HG03280 (cell line): ENCODE results near the gene CACNB3.

Experiments
- ATAC-seq: cut with Tn5 transposase; IDR thresholded peaks from one replicate; pipeline ENCODE4 v1.9.1; 2021; ENCODE audit warnings: mild to moderate bottlenecking, moderate library complexity; ENCODE audit not compliant: unreplicated experiment

The CACNB3 gene

DNA sequence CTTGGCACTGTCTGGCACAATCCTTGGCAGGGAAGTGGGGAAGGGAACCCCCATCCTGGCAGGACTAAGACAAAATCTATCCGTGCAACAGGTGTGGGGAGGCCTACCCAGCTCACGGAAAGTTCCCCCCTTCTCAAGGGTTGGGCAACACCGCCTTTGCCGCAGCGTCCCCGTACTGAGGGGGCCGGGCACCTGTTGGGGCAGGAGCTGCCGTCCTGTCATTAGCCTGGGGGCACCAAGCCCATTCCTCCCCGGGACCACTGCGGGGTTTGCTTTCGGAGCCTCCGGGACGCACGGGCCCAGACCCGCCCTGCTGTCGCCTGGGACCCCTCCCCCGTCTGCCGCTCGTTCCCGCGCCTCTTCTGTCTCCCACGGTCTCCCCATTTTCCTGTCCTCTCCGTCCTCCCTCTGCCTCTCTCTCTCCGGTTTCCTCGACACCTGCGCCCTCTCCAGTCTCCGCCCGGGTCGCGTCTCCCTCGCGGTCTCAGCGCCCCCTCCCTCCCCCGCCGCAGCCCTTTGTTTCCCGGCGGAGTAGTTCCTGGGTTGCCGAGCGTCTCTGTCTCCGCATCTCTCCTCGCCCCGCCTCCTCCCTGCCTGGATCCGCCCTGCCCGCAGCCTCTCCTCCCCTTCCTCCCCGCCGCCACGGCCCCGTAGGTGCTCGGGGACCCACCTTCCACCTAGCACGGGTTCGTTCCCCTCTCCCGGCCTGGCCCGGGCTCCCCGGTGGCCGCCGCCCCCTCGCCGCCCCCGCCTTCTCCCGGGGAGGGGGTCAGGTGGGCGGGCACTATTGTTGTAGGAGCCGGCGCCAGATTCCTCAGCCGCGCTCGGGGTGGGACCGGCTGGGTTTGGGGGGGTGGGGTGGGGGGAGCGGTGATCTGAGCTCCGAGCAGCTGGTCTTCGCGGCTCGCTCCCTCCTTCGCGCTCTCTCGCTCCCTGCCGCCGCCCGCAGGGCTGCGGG lies at the start of gene CACNB3:
TSS of gene CACNB3 (plus strand) at position 624 of the 958 bp plus-strand sequence. CDS start 434 bp downstream, outside the sequence.
- ATAC-seq, result no peak

DNA sequence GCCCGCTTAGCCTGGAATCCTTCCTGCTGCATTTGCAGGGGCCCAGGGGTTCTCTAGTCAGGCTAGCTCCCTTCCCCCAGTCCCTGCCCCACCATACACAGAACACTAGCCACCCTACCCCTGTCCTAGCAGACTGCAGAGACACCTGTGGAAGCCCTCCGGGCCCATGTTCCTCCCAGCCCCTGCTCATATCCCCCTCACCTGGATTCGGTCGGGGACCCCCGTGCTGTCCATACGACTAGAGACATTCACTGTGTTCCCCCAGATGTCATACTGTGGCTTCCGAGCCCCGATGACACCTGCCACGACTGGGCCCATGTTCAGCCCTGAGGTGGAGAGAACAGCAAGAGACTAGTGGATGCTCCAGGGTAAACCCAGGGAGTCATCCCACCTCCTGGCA lies 49.6 kb upstream of the CACNB3 start:
- ATAC-seq, result no peak

- no peak for ATAC-seq
Observed at GRCh38 chr12:48770756-48771155, 47.5 kb upstream of the CACNB3 start.

DNA sequence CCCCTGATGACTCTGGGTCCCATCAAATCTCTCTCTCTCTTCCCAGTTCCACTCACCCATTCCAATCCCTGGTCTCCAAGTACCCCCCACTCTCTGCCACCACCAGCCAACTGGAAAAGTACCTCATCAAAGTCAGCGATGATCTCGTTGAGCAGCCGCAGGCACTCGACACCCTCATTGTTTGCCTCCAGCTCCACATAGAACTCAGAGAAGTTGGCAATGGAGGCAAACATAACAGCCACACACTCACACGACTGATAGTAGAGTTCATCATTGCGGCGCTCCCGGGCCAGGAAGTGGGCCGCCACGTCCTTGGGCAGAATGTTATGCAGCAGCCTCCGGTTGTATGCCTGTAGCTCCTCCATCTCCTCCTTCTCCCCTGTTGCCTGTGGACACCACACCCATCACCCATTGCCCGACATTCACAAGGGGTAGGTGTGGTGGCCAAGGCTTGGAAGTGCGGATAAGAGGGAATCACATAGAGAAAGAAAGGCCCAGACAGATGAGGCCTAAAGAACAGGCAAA lies 46.6 kb upstream of the CACNB3 start:
- ATAC-seq, result no peak

DNA sequence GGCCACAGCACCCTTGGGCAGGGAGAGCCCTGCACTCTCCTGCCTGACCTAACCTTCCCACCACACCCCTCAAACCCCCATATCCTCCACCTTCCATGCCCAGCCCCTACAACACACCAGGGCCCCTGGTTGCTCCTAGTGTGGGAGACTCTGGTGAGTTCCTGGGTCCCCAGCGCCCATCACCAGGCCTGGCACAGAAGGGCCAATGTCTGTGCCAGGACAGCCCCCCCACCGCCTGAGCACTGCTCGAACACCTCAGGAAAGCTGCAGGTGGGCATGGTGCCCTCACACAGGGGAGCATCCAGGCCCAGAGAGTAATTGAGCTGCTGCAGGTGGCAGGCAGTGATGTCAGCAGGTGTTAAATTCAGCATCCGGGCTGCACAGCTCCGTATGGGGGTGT lies 44.6 kb upstream of the CACNB3 start:
- ATAC-seq, result no peak

DNA sequence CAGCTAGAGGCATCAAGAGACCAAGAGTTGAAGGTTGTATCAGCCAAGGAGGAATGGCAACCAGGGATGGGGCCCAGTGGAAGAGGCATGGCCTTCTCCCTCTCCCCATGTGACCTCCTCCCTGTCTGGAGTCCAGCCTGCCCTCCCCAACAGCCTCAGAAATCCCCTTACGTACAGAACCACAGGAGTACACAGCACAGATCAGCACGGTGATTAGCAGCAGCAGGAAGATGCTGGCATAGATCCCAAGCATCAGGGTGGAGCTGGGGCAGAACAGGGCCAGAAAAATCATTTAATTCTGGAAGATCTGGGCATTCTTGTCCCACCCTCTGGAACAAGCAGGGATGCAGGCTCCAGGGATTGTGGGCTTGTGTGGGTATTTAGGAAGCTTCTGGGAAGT lies 43.8 kb upstream of the CACNB3 start:
- no peak for ATAC-seq

DNA sequence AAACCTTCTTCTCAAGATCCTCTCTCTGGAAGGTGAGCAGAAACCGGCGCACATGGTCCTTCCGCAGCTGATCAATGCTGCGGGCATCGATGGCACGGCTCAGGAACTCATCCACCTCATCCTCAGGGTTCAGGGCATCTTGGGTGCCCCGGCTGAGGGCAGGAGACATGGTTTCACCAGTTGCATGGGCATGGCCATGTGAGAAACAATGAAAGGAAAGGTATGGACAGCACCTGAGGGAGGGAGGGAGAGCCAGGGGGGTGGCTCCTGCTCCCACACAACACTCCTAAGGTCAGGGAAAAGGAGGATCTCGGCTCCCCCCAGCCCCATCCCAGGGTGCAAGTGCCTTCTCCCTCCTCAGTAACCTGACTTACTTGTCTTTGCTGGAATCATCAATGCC lies 43.0 kb upstream of the CACNB3 start:
- no peak for ATAC-seq

- no peak for ATAC-seq
Observed at GRCh38 chr12:48775991-48776649, 42.2 kb upstream of the CACNB3 start.

DNA sequence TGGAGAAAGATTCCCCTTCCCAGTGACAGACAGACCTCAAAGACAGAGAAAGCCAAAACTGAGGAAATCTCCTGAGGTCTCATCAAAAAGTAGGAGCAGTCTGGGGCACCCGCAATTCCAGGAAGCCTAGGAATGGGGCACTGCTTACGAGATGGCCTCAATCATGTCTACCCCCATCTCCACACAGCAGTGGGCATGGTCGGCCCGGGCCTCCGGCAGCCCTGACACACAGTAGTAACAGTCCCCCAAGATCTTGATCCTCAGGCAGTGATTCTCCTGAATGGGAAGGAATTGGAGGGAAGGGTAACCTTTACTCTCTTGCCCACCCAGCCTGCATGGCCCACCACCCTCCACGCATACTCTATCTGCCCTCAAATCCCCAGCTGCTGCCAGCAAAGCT lies 41.3 kb upstream of the CACNB3 start:
- no peak for ATAC-seq

GRCh38 chr12:48777501-48778400 lies 40.5 kb upstream of the CACNB3 start:
- ATAC-seq, result no peak

DNA sequence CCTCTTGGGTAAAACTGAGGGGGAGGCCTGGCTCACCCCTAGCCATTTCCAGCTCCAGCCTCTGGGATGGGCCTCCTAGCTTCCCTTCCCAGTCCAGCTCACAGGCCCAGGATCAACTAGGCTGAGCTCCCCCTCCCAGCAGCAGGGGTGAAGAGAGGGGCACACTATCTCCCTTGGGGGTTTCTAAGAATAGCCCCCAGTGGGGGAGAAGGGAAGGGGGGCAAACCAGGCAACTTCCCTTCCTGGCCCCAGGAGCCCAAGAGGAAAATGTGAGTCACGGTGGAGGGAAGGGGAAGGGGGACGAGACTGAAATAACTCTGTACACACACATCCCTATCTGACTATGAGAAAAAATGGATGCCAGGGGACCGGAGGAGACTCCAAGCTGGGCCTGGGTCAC lies 38.4 kb upstream of the CACNB3 start:
- no peak for ATAC-seq

- ATAC-seq, result no peak
Observed at GRCh38 chr12:48780381-48781025, 37.8 kb upstream of the CACNB3 start.

DNA sequence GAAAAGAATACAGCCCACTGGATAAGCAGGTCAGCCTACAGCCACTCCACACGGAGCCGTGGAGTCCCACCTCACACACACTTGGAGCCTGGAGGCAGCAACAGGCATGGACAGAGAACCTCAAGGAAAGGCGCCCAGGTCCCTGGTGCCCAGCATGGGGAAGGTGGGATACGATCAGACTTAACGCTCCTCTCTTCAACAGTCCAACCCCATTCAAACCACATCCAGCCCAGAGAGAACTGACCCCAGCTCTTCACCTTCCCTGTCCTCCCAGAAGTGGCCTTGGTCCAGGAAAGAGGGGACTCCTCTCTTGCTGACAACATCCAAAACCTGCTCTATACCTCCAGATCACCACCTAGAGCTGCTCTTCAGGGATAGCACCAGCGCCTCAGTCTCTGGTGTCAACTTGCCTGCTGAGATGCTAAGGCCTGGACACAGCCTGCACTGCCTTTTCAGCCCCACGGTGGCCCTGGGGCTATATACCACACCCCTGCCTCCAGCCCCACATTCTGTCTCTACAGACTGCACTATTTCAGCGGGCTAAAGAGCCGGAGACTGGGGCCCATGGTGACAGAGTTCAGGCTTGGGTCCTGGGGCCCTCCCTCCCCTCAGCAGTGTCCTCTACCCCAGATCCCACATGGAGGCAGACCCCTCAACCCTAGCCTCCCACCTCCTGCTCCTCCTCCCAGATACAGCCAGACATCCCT lies 36.4 kb upstream of the CACNB3 start:
- ATAC-seq, result no peak

DNA sequence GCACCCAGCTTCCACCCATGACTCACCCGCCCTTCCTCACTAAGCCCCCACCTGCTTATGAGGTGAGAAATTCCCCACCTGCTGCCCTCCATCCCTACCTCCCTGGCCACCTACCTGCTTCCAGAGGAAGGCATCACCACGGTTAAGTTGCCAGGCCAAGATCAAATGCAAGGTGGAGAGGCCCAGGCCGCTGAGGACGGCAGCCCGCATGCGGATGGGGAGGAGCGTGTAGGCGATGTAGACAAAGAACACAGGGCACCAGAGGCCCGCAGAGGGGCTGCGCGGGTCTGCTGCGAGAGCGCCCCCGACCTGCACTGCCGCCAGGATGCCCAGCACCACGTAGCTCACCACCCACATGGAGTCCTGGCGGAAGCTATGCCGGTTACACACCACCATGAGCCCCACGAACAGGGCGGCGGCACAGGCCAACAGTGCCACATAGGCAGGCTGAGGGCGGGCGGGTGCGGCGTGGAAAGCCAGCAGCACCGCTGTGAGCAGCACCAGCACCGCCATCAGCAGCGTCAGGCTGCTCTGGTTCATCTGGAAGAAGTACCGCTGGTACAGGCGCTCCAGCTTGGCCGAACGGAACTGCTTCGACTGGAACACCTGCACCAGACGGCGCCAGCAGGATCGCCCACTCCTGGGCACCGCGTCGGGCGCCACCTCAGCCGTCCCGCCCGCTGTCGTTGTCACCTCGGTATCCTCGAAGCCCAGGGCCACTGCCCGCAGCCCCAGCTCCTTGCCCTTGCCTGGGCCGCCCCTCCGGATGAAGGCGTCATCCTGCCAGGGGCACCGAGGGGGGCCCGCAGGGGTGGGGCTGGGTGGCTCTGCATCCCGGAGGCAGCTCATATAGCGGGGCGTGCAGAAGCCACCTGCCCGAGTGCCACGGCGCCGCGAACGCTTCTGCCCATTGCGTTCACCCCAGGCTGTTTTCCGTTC lies 35.6 kb upstream of the CACNB3 start:
- no peak for ATAC-seq

DNA sequence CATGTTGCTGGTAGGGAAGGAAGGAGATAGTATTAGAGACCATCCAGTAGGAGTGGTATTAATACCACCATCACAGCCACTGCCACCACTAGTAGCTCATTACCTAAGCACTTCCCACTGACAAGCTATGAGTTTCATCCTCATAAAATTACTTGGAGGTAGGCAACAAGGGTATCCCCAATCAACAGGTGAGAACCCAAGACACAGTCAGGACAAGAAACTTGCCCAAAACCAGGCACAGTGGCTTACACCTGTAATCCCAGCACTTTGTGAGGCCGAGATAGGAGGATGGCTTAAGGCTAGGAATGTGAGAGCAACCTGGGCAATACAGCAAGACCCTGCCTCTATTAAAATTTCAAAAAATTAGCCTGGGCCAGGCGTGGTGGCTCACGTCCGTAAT lies 34.9 kb upstream of the CACNB3 start:
- ATAC-seq, result no peak

- no peak for ATAC-seq
Observed at GRCh38 chr12:48786591-48787544, 31.4 kb upstream of the CACNB3 start.

DNA sequence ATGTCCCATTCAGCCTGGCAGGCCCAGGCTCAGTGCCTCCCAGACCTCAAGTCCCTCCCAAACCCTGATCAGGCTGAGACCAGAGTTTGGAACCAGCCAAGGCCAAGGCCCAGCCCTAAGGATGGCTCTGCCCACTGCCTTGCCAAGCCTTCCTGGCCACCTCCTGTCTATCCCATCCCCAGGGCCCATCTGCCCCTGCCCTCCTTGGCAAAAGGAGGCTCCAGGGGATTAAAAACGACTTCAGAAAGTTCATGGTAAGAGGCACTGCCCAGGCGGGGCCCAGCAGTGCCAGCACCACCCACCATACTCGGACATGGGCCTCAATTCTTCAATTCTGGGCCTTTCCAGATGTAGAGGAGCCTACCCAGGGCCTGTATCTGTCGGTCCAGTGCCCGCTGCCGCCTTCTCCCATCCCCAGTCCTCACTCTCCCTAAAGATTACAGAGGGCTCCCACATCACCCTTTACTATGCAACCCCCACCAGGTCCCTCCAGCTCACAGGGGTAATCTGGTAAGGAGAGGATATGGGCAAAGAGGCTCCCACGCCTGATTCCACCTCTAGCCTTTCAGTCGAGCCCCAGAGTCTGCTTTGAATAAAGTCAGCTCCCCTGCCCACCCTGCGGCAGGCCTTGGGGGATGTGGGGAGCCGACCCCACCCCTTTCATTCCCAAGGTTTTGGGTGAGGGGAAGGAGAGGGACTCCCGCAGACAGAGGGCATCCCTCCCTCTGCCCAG lies 30.3 kb upstream of the CACNB3 start:
- ATAC-seq, result no peak
